Suprapubic skin (tissue), 4 donors: Measurements from ENCODE around the gene OSBPL8.

Source experiments
- POLR2A ChIP-seq, 2 donors: fragments of 450-650 bp; IDR thresholded peaks; one replicate each; pipeline ENCODE4 v1.6.1; 2017; ENCODE audit warnings: antibody characterized with exemption in 2 of 2, mild to moderate bottlenecking in 2 of 2, moderate library complexity in 2 of 2
- POLR2AphosphoS5 ChIP-seq, 3 donors: sonication (generic); formaldehyde crosslinking; IDR thresholded peaks; one replicate each; pipeline ENCODE4 v1.6.1; 2017; ENCODE audit warnings: antibody characterized with exemption in 3 of 3
- TF ChIP-seq, protein P1 (sequence below), 2 donors: fragments of 200-600 bp in 1 of 2; fragments of 450-650 bp in 1 of 2; sonication (generic) in 1 of 2; IDR thresholded peaks; one replicate each; pipeline ENCODE4 v1.5.1; 2016 to 2019; ENCODE audit warnings: antibody characterized with exemption in 2 of 2, mild to moderate bottlenecking in 1 of 2, moderate library complexity in 1 of 2

DNA sequence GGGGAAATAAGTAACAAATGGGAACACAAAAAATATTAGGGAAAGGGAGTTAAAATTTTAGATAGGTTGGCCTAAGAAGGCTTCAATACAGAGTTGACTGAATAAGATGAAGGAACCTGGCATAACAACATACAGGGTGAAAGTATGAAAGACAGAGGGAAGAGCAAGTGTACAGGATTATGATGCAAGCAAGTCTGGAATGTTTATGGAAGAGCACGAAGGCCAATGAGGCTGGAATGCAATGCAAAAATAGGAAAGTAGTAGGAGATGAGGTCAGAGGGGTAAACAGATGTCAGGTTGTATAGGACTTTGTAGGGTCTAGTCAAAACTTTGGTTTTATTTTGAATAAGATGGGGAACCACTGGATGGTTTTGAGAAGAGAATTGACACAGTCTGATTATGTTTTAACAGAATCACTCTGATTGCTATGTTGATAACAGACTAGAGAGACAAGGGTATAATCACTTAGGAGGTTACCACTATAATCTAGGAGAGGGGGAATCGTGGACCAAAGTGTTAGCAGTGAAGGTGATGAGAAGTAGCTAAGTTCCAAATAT, 96.8 kb downstream of the OSBPL8 start:
- TF ChIP-seq, protein P1, sequence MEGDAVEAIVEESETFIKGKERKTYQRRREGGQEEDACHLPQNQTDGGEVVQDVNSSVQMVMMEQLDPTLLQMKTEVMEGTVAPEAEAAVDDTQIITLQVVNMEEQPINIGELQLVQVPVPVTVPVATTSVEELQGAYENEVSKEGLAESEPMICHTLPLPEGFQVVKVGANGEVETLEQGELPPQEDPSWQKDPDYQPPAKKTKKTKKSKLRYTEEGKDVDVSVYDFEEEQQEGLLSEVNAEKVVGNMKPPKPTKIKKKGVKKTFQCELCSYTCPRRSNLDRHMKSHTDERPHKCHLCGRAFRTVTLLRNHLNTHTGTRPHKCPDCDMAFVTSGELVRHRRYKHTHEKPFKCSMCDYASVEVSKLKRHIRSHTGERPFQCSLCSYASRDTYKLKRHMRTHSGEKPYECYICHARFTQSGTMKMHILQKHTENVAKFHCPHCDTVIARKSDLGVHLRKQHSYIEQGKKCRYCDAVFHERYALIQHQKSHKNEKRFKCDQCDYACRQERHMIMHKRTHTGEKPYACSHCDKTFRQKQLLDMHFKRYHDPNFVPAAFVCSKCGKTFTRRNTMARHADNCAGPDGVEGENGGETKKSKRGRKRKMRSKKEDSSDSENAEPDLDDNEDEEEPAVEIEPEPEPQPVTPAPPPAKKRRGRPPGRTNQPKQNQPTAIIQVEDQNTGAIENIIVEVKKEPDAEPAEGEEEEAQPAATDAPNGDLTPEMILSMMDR (IDR thresholded peaks at IDR 0.05) = no peak
- TF ChIP-seq POLR2AphosphoS5 (IDR thresholded peaks at IDR 0.05) (no peak), POLR2A (IDR thresholded peaks at IDR 0.05) (no peak)
